Kidney glomerular epithelial cell (primary cell): ENCODE data around the gene CR1.
"Not testable (repeated sequence)": the region's sequence is repeated elsewhere in the genome, so short reads cannot be mapped to it uniquely, and the experiment has no call there.

Experiments used
- DNase-seq: peaks from one replicate; lab custom pipeline; 2025; lab: John Stamatoyannopoulos, UW

CR1 gene

GRCh38 chr1:207644852-207645634 is 149.1 kb downstream of the CR1 start, which contains the start of gene CR1L:
Gene CR1L (plus strand): TSS chr1:207645133. CDS start chr1:207645234, 101 bp downstream.
- peak; percentile 26 for DNase-seq

- no peak for DNase-seq
Observed at GRCh38 chr1:207645635-207646081, 149.7 kb downstream of the CR1 start.

GRCh38 chr1:207646171-207646570 is 150.2 kb downstream of the CR1 start:
- no peak for DNase-seq

- DNase-seq, result no peak
Observed at GRCh38 chr1:207646944-207647579, 151.1 kb downstream of the CR1 start.

GRCh38 chr1:207647671-207648333 is 151.8 kb downstream of the CR1 start:
- no peak for DNase-seq

GRCh38 chr1:207648334-207649209 is 152.6 kb downstream of the CR1 start:
- no peak for DNase-seq

- no peak for DNase-seq
Observed at GRCh38 chr1:207649210-207649753, 153.3 kb downstream of the CR1 start.

- no peak for DNase-seq
Observed at GRCh38 chr1:207649865-207650580, 154.1 kb downstream of the CR1 start.

GRCh38 chr1:207651583-207651982 is 155.6 kb downstream of the CR1 start:
- DNase-seq, result no peak

- DNase-seq, result no peak
Observed at GRCh38 chr1:207654320-207654719, 158.4 kb downstream of the CR1 start.

GRCh38 chr1:207658408-207658807 is 162.5 kb downstream of the CR1 start:
- no peak for DNase-seq

- no peak for DNase-seq
Observed at GRCh38 chr1:207658904-207659485, 163.0 kb downstream of the CR1 start.

- DNase-seq, result no peak
Observed at GRCh38 chr1:207659545-207660153, 163.7 kb downstream of the CR1 start.

GRCh38 chr1:207661420-207661819 is 165.5 kb downstream of the CR1 start:
- not testable (repeated sequence) for DNase-seq

- no peak for DNase-seq
Observed at GRCh38 chr1:207666342-207666741, 170.4 kb downstream of the CR1 start.

GRCh38 chr1:207669528-207670009 is 173.6 kb downstream of the CR1 start:
- no peak for DNase-seq

- no peak for DNase-seq
Observed at GRCh38 chr1:207670192-207670591, 174.2 kb downstream of the CR1 start.

- peak; percentile 9 for DNase-seq
Observed at GRCh38 chr1:207670997-207671396, 175.0 kb downstream of the CR1 start.

GRCh38 chr1:207672522-207673130 is 176.7 kb downstream of the CR1 start:
- DNase-seq, result peak; percentile 18
